Keratinocyte (primary cell): ENCODE measurements around the gene ZEB1. TPM values are rescaled to one million over a fixed set of nuclear protein-coding genes. Genes with fewer than 3 reads are reported as not detected.

Experiments
- DNase-seq: peaks from one replicate; pipeline ENCODE4 v3.0.0-alpha.2; 2011; ENCODE audit warnings: low read depth, missing footprints, low spot score
- FAIRE-seq: peaks from 2 replicates; lab custom pipeline; 2011; peaks lifted over from hg19 to GRCh38; lab: Jason Lieb, UNC
- H2AFZ ChIP-seq: 2 replicates; pipeline ENCODE4 v1.6.0; 2012; ENCODE audit warnings: low read length, control low read depth, inconsistent platforms; ENCODE audit not compliant: control insufficient read depth
- H3K27ac ChIP-seq: 2 replicates; pipeline ENCODE4 v1.5.1; 2011; ENCODE audit warnings: low read length; ENCODE audit not compliant: control insufficient read depth, insufficient read depth
- H3K27me3 ChIP-seq: 3 replicates; pipeline ENCODE4 v1.6.0; 2011; ENCODE audit warnings: low read length; ENCODE audit not compliant: control insufficient read depth, insufficient read depth; ENCODE audit errors: extremely low read depth
- H3K36me3 ChIP-seq, 2 experiments: 2 replicates in 1 of 2; 3 replicates in 1 of 2; pipeline ENCODE4 v1.5.1; 2011; ENCODE audit warnings: low read length in 2 of 2, mild to moderate bottlenecking in 1 of 2; ENCODE audit not compliant: control insufficient read depth in 2 of 2, insufficient read depth in 2 of 2; ENCODE audit errors: extremely low read depth in 1 of 2
- H3K4me1 ChIP-seq: 3 replicates; pipeline ENCODE4 v1.5.1; 2011; ENCODE audit warnings: low read length; ENCODE audit not compliant: control insufficient read depth, insufficient read depth; ENCODE audit errors: extremely low read depth
- H3K4me2 ChIP-seq: 3 replicates; pipeline ENCODE4 v1.6.0; 2011; ENCODE audit warnings: low read depth, low read length; ENCODE audit not compliant: control insufficient read depth, insufficient read depth; ENCODE audit errors: extremely low read depth
- H3K4me3 ChIP-seq, 3 experiments: fragments of 200-600 bp in 1 of 3; sonication (generic) in 1 of 3; 2 replicates in 2 of 3; 3 replicates in 1 of 3; pipeline ENCODE4 v1.5.1; 2011 to 2016; ENCODE audit warnings: low read length in 3 of 3, mild to moderate bottlenecking in 3 of 3, control low read depth in 2 of 3, inconsistent platforms in 1 of 3, low read depth in 1 of 3, mixed read lengths in 1 of 3, mixed run types in 1 of 3, moderate library complexity in 1 of 3; ENCODE audit not compliant: control insufficient read depth in 2 of 3, insufficient read depth in 2 of 3; ENCODE audit errors: extremely low read depth in 1 of 3
- H3K79me2 ChIP-seq: 2 replicates; pipeline ENCODE4 v1.6.0; 2012; ENCODE audit warnings: low read length; ENCODE audit not compliant: control insufficient read depth, insufficient read depth
- H3K9ac ChIP-seq: 3 replicates; pipeline ENCODE4 v1.6.0; 2011; ENCODE audit warnings: low read length; ENCODE audit not compliant: control insufficient read depth, insufficient read depth; ENCODE audit errors: extremely low read depth
- H3K9me1 ChIP-seq: 3 replicates; pipeline ENCODE4 v1.6.0; 2011; ENCODE audit warnings: low read length; ENCODE audit not compliant: control insufficient read depth, insufficient read depth; ENCODE audit errors: extremely low read depth
- H3K9me3 ChIP-seq: 2 replicates; pipeline ENCODE4 v1.5.1; 2012; ENCODE audit warnings: low read depth, low read length; ENCODE audit not compliant: control insufficient read depth
- H4K20me1 ChIP-seq: 3 replicates; pipeline ENCODE4 v1.6.0; 2011; ENCODE audit warnings: low read length; ENCODE audit not compliant: control insufficient read depth, insufficient read depth; ENCODE audit errors: extremely low read depth
- EZH2 ChIP-seq: IDR thresholded peaks from one replicate; pipeline ENCODE4 v1.6.1; 2012; ENCODE audit warnings: inconsistent platforms, mild to moderate bottlenecking, low read length, moderate library complexity
- dilution Hi-C: fragments of 300-500 bp; cut with MboI; formaldehyde crosslinking; loops from one replicate; pipeline ENCODE4 v1.7.0; 2020; ENCODE audit warnings: low sequenced_read_pairs; ENCODE audit not compliant: extremely low pct_ligation_motif_present
- polyA plus RNA-seq, 5 experiments: library from polyadenylated mRNA; depleted of rRNA in 3 of 5; stranded (reverse) in 3 of 5; stranded (forward) in 1 of 5; unstranded in 1 of 5; fragments of >200 nt; gene quantifications; 1 replicate in 1 of 5; 2 replicates in 3 of 5; 3 replicates in 1 of 5; pipeline versions ENCODE4 v1.2.1 to v1.2.3, GENCODE V29; 2011 to 2012; ENCODE audit warnings: missing spikeins in 2 of 5, low read depth in 1 of 5, low replicate concordance in 1 of 5
- TF ChIP-seq, protein P1 (sequence below), 3 experiments: IDR thresholded peaks in 1 of 3; conservative IDR thresholded peaks in 1 of 3; optimal IDR thresholded peaks in 1 of 3; 2 replicates in 2 of 3; 3 replicates in 1 of 3; pipeline versions ENCODE3 to v1.5.1; 2011; ENCODE audit warnings: low read length in 3 of 3, mild to moderate bottlenecking in 3 of 3, moderate library complexity in 2 of 3, control low read depth in 1 of 3, inconsistent platforms in 1 of 3; ENCODE audit not compliant: insufficient read depth in 2 of 3; ENCODE audit errors: extremely low read depth in 1 of 3

Gene ZEB1
- polyA plus RNA-seq, 1 donor (not counting 4 experiments of a cell fraction or from before 2014, with no cell fraction given), result 0.96 TPM

DNA sequence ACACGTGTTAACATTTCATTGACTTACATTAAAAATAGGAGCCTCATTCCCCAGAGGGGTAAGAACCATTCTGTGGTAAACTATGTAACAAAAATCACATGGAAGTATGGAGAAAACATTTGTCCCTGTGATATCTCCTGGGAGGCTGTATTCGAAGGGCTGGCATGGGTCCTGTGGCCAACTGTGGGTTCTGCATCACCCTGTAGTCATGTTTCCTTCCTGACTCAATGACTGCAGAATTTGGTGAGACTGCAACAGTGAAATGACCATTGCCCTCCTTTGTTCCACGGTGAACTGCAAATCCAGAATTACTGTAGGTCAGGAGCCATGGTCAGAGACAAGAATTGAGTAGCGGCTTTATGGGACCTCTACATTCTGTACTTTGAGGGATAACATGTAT, 3.6 kb upstream of the ZEB1 start:
- Histone ChIP-seq H3K4me3 (no peak overlapping the region), H3K36me3 (no peaks in the 10 kb centered on the region), H3K79me2 (peaks cover 2% of the 10 kb centered on the region), H3K4me1 (peaks cover 7% of the 10 kb centered on the region), H3K27me3 (peaks cover 4% of the 10 kb centered on the region), H3K9me3 (no peaks in the 10 kb centered on the region), H3K4me2 (no peak overlapping the region), H3K27ac (no peak overlapping the region), H2AFZ (no peak overlapping the region), H4K20me1 (no peaks in the 10 kb centered on the region), H3K9ac (no peak overlapping the region), H3K9me1 (no peaks in the 10 kb centered on the region)
- DNase-seq, result no peak
- TF ChIP-seq, protein P1, sequence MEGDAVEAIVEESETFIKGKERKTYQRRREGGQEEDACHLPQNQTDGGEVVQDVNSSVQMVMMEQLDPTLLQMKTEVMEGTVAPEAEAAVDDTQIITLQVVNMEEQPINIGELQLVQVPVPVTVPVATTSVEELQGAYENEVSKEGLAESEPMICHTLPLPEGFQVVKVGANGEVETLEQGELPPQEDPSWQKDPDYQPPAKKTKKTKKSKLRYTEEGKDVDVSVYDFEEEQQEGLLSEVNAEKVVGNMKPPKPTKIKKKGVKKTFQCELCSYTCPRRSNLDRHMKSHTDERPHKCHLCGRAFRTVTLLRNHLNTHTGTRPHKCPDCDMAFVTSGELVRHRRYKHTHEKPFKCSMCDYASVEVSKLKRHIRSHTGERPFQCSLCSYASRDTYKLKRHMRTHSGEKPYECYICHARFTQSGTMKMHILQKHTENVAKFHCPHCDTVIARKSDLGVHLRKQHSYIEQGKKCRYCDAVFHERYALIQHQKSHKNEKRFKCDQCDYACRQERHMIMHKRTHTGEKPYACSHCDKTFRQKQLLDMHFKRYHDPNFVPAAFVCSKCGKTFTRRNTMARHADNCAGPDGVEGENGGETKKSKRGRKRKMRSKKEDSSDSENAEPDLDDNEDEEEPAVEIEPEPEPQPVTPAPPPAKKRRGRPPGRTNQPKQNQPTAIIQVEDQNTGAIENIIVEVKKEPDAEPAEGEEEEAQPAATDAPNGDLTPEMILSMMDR (optimal IDR thresholded peaks at IDR 0.05 in 1 of 3, IDR thresholded peaks at IDR 0.05 in 1 of 3, conservative IDR thresholded peaks at IDR 0.05 in 1 of 3; ENCODE audit: extremely low read depth in 1 of 3, insufficient read depth in 2 of 3, low read length in 3 of 3), result no peak
- TF ChIP-seq EZH2, result no peak
- no peak for FAIRE-seq
- dilution Hi-C loops, result no loop called here

DNA sequence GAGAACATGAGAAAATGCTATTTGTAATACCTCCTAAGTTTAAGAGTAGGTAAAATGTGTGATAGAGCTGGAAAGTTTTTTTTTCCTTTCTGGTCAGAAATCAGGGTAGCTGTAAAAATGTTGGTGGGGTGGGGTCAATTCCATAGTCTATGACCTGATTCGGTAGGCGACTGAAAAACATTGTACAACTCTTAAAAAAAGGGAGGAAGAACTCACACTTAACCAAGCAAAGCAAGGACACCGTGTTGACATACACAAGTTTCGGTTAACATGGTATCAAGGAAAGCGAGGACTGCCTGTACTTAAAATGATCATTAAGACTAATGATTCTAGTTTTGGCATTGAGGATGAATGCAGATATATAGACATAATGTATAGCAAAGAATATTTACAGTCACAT, 1.8 kb upstream of the ZEB1 start:
- Histone ChIP-seq H3K27ac (no peak overlapping the region), H3K36me3 (no peaks in the 10 kb centered on the region), H3K9me3 (no peaks in the 10 kb centered on the region), H3K4me1 (peaks cover 13% of the 10 kb centered on the region), H3K79me2 (peaks cover 2% of the 10 kb centered on the region), H3K4me2 (no peak overlapping the region), H4K20me1 (no peaks in the 10 kb centered on the region), H3K9me1 (no peaks in the 10 kb centered on the region), H3K9ac (no peak overlapping the region), H2AFZ (no peak overlapping the region), H3K4me3 (no peak overlapping the region), H3K27me3 (peaks cover 22% of the 10 kb centered on the region)
- dilution Hi-C loops, result no loop called here
- TF ChIP-seq, protein P1 (optimal IDR thresholded peaks at IDR 0.05 in 1 of 3, IDR thresholded peaks at IDR 0.05 in 1 of 3, conservative IDR thresholded peaks at IDR 0.05 in 1 of 3; ENCODE audit: extremely low read depth in 1 of 3, insufficient read depth in 2 of 3, low read length in 3 of 3), result no peak
- TF ChIP-seq EZH2, result no peak
- DNase-seq, result no peak
- FAIRE-seq, result no peak
